ENCODE results near the gene SOD1. TPM values are rescaled to one million over a fixed set of nuclear protein-coding genes. Genes with fewer than 3 reads are reported as not detected.

Gene SOD1
- total and polyA plus RNA-seq, 2 of the 13 experiments (the other 11 are each of a cell fraction or from before 2014, with no cell fraction given) = 317 to 537 TPM

DNA sequence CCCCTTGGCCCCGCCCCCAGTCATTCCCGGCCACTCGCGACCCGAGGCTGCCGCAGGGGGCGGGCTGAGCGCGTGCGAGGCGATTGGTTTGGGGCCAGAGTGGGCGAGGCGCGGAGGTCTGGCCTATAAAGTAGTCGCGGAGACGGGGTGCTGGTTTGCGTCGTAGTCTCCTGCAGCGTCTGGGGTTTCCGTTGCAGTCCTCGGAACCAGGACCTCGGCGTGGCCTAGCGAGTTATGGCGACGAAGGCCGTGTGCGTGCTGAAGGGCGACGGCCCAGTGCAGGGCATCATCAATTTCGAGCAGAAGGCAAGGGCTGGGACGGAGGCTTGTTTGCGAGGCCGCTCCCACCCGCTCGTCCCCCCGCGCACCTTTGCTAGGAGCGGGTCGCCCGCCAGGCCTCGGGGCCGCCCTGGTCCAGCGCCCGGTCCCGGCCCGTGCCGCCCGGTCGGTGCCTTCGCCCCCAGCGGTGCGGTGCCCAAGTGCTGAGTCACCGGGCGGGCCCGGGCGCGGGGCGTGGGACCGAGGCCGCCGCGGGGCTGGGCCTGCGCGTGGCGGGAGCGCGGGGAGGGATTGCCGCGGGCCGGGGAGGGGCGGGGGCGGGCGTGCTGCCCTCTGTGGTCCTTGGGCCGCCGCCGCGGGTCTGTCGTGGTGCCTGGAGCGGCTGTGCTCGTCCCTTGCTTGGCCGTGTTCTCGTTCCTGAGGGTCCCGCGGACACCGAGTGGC is at the start of gene SOD1 (continued):
- TF ChIP-seq, protein P1, sequence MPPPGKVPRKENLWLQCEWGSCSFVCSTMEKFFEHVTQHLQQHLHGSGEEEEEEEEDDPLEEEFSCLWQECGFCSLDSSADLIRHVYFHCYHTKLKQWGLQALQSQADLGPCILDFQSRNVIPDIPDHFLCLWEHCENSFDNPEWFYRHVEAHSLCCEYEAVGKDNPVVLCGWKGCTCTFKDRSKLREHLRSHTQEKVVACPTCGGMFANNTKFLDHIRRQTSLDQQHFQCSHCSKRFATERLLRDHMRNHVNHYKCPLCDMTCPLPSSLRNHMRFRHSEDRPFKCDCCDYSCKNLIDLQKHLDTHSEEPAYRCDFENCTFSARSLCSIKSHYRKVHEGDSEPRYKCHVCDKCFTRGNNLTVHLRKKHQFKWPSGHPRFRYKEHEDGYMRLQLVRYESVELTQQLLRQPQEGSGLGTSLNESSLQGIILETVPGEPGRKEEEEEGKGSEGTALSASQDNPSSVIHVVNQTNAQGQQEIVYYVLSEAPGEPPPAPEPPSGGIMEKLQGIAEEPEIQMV (CRISPR knock-in tag; IDR thresholded peaks at IDR 0.05; ENCODE audit: low read depth) = peak; percentile 76
- TF ChIP-seq RAD21 (CRISPR knock-in tag; IDR thresholded peaks at IDR 0.05) = no peak
- no peak for TF ChIP-seq GTF3A (CRISPR knock-in tag; conservative IDR thresholded peaks at IDR 0.05)
- peak; percentile 82 for TF ChIP-seq SALL1 (CRISPR knock-in tag; IDR thresholded peaks at IDR 0.05)
- no peak for TF ChIP-seq SRF (IDR thresholded peaks at IDR 0.05; ENCODE audit: low read depth, low read length)
- TF ChIP-seq, protein P2, sequence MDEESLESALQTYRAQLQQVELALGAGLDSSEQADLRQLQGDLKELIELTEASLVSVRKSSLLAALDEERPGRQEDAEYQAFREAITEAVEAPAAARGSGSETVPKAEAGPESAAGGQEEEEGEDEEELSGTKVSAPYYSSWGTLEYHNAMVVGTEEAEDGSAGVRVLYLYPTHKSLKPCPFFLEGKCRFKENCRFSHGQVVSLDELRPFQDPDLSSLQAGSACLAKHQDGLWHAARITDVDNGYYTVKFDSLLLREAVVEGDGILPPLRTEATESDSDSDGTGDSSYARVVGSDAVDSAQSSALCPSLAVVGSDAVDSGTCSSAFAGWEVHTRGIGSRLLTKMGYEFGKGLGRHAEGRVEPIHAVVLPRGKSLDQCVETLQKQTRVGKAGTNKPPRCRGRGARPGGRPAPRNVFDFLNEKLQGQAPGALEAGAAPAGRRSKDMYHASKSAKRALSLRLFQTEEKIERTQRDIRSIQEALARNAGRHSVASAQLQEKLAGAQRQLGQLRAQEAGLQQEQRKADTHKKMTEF (CRISPR knock-in tag; IDR thresholded peaks at IDR 0.05) = peak; percentile 75; the same call in 1 of the 2 replicates
- TF ChIP-seq REXO4 (CRISPR knock-in tag; IDR thresholded peaks at IDR 0.05; ENCODE audit: borderline replicate concordance) = 0 out of 2 replicates have a peak, but pooled peaks have one; percentile 58
- 0 out of 2 replicates have a peak, but pooled peaks have one; percentile 78 for TF ChIP-seq SMAD1 (CRISPR knock-in tag; IDR thresholded peaks at IDR 0.05; ENCODE audit: borderline replicate concordance, low read depth)
- TF ChIP-seq MED8 (CRISPR knock-in tag; IDR thresholded peaks at IDR 0.05; ENCODE audit: insufficient replicate concordance) = no peak
- TF ChIP-seq PPARG (CRISPR knock-in tag; conservative IDR thresholded peaks at IDR 0.05) = 0 out of 2 replicates have a peak, but pooled peaks have one; percentile 7
- TF ChIP-seq, protein P3, sequence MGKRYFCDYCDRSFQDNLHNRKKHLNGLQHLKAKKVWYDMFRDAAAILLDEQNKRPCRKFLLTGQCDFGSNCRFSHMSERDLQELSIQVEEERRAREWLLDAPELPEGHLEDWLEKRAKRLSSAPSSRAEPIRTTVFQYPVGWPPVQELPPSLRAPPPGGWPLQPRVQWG (CRISPR knock-in tag; IDR thresholded peaks at IDR 0.05; ENCODE audit: borderline replicate concordance, low read depth) = no peak
- no peak for TF ChIP-seq ZSCAN12 (CRISPR knock-in tag; IDR thresholded peaks at IDR 0.05)
- peak; percentile 99 for TF ChIP-seq POLR2AphosphoS5 (IDR thresholded peaks at IDR 0.05; ENCODE audit: low read depth, low read length)
- TF ChIP-seq CEBPG (CRISPR knock-in tag; IDR thresholded peaks at IDR 0.05) = no peak
- 0 out of 2 replicates have a peak, but pooled peaks have one; percentile 24 for TF ChIP-seq ZNF143 (CRISPR knock-in tag; IDR thresholded peaks at IDR 0.05)
- no peak for TF ChIP-seq ZSCAN30 (CRISPR knock-in tag; IDR thresholded peaks at IDR 0.05)
- TF ChIP-seq ZNF367 (CRISPR knock-in tag; IDR thresholded peaks at IDR 0.05; ENCODE audit: borderline replicate concordance) = no peak
- TF ChIP-seq HOXD1 (CRISPR knock-in tag; IDR thresholded peaks at IDR 0.05) = peak; percentile 63; the same call in 1 of the 2 replicates
- TF ChIP-seq, protein P4, sequence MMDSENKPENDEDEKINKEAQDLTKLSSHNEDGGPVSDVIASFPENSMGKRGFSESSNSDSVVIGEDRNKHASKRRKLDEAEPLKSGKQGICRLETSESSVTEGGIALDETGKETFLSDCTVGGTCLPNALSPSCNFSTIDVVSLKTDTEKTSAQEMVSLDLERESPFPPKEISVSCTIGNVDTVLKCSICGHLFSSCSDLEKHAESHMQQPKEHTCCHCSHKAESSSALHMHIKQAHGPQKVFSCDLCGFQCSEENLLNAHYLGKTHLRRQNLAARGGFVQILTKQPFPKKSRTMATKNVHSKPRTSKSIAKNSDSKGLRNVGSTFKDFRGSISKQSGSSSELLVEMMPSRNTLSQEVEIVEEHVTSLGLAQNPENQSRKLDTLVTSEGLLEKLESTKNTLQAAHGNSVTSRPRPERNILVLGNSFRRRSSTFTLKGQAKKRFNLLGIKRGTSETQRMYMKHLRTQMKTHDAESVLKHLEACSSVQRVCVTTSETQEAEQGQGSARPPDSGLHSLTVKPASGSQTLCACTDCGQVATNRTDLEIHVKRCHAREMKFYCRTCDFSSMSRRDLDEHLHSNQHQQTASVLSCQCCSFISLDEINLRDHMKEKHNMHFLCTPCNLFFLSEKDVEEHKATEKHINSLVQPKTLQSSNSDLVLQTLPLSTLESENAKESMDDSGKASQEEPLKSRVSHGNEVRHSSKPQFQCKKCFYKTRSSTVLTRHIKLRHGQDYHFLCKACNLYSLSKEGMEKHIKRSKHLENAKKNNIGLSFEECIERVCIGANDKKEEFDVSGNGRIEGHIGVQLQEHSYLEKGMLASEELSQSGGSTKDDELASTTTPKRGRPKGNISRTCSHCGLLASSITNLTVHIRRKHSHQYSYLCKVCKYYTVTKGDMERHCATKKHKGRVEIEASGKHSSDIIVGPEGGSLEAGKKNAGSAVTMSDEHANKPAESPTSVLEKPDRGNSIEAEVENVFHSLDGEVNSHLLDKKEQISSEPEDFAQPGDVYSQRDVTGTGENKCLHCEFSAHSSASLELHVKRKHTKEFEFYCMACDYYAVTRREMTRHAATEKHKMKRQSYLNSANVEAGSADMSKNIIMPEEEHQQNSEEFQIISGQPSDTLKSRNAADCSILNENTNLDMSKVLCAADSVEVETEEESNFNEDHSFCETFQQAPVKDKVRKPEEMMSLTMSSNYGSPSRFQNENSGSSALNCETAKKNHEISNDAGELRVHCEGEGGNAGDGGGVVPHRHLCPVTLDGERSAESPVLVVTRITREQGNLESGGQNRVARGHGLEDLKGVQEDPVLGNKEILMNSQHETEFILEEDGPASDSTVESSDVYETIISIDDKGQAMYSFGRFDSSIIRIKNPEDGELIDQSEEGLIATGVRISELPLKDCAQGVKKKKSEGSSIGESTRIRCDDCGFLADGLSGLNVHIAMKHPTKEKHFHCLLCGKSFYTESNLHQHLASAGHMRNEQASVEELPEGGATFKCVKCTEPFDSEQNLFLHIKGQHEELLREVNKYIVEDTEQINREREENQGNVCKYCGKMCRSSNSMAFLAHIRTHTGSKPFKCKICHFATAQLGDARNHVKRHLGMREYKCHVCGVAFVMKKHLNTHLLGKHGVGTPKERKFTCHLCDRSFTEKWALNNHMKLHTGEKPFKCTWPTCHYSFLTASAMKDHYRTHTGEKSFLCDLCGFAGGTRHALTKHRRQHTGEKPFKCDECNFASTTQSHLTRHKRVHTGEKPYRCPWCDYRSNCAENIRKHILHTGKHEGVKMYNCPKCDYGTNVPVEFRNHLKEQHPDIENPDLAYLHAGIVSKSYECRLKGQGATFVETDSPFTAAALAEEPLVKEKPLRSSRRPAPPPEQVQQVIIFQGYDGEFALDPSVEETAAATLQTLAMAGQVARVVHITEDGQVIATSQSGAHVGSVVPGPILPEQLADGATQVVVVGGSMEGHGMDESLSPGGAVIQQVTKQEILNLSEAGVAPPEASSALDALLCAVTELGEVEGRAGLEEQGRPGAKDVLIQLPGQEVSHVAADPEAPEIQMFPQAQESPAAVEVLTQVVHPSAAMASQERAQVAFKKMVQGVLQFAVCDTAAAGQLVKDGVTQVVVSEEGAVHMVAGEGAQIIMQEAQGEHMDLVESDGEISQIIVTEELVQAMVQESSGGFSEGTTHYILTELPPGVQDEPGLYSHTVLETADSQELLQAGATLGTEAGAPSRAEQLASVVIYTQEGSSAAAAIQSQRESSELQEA (CRISPR knock-in tag; IDR thresholded peaks at IDR 0.05; ENCODE audit: not compliant biosample characterization) = no peak
